Measurements from ENCODE around the gene MEI4. TPM values are rescaled to one million over a fixed set of nuclear protein-coding genes. Genes with fewer than 3 reads are reported as not detected.

MEI4 gene
- total RNA-seq, 1 donor from 2014 or later, result not detected

DNA sequence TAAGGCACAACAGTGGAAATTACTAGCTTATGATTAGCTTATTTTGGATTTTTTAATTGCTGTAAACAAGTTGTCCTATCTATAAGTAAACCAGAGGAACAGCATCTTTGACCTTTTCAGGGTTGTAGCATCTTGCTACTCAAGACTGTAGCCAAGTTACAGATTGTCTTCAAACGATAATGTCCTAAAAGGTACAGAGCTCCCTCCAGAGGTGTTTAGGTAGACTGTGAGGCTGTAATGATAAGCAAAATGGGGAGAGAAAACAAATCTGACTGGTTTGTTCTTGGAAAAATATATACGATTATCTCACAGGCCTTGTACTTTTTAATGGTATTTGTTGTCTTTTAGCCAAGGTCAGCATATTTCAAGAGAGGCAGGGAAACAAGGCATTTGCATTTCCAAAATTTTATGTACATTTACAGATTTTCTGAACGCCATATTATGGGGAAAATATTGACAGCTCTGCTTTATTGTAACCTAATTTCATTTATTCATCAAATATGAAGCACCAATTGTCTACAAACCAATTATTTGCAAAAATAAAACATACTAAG lies 273.4 kb downstream of the MEI4 start:
- Mint-ChIP-seq H3K27me3 (ENCODE audit: low read depth) (no peaks in the 10 kb centered on the region), H3K9me3 (peaks cover 7% of the 10 kb centered on the region), H3K36me3 (ENCODE audit: low read depth) (no peaks in the 10 kb centered on the region)

DNA sequence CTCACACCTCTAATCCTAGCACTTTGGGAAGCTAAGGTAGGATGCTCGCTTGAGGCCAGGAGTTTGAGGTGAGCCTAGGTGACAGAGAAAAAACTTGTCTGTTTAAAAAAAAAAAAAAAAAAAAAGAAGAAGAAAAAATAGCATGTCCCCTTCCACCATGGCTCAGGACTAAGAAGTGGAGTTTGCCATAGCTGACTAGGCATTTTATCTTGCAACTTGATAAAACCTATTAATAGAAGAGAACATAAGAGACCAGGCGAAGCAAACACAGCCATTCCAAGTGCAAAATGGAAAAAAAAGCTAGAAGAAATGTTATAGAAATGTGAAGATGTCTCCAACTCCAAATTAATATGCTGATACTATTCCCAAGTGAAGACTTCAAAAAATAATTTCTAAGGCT lies 277.5 kb downstream of the MEI4 start:
- Mint-ChIP-seq H3K4me1 (ENCODE audit: low read depth) (no peaks in the 10 kb centered on the region), H3K27me3 (ENCODE audit: low read depth) (no peaks in the 10 kb centered on the region), H3K27ac (no peak overlapping the region), H3K4me3 (ENCODE audit: low read depth) (no peak overlapping the region), H3K9me3 (peaks cover 13% of the 10 kb centered on the region), H3K36me3 (ENCODE audit: low read depth) (no peaks in the 10 kb centered on the region)
- intact Hi-C loops (cut with micrococcal nuclease), result no loop called here
- no peak for DNase-seq (ENCODE audit: low spot score)

More for the DNA sequence above, 273.4 kb downstream of the MEI4 start:
- no peak overlapping the region for H3K27ac Mint-ChIP-seq
- no peak overlapping the region for H3K4me3 Mint-ChIP-seq (ENCODE audit: low read depth)
- intact Hi-C loops (cut with micrococcal nuclease), result no loop called here
- no peaks in the 10 kb centered on the region for H3K4me1 Mint-ChIP-seq (ENCODE audit: low read depth)
- DNase-seq (ENCODE audit: low spot score), result no peak

DNA sequence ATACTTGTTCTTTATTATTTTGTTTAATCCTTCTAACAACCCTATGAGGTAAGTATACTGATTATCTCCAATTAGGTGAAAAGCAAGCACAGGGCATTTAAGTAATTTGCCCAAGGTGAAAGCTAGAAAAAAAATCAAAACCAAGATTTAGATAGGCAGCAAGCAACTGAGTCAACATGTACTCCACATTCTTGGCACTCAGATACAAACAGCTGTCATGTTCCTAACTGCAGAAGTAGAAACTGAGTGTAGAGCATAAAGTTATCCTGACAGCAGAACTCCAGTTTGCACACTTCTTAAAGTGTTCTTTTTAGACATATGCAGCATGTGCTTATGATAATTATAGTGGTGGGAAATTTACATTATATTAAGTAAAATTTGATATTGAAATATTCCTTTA lies 278.1 kb downstream of the MEI4 start:
- peaks cover 11% of the 10 kb centered on the region for H3K9me3 Mint-ChIP-seq
- intact Hi-C loops (cut with micrococcal nuclease), result no loop called here
- no peaks in the 10 kb centered on the region for H3K27me3 Mint-ChIP-seq (ENCODE audit: low read depth)
- no peaks in the 10 kb centered on the region for H3K36me3 Mint-ChIP-seq (ENCODE audit: low read depth)
- H3K4me3 Mint-ChIP-seq (ENCODE audit: low read depth), result no peak overlapping the region
- DNase-seq (ENCODE audit: low spot score), result no peak
- no peak overlapping the region for H3K27ac Mint-ChIP-seq
- no peaks in the 10 kb centered on the region for H3K4me1 Mint-ChIP-seq (ENCODE audit: low read depth)

DNA sequence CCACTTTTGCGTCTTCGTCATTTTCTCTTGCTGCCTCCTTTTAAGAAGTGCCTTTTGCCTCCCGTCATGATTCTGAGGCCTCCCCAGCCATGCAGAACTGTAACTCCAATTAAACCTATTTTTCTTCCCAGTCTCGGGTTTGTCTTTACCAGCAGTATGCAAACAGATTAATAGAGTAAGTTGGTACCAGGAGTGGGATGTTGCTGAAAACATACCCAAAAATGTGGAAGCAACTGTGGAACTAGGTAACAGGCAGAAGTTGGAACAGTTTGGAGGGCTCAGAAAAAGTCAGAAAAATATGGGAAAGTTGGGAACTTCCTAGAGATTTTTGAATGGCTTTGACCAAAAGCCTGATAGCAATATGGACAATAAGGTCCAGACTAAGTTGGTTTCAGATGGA lies 309.2 kb downstream of the MEI4 start:
- Mint-ChIP-seq H3K9me3 (peaks cover 46% of the 10 kb centered on the region), H3K4me3 (ENCODE audit: low read depth) (no peak overlapping the region), H3K27me3 (ENCODE audit: low read depth) (no peaks in the 10 kb centered on the region), H3K27ac (no peak overlapping the region), H3K4me1 (ENCODE audit: low read depth) (no peaks in the 10 kb centered on the region), H3K36me3 (ENCODE audit: low read depth) (no peaks in the 10 kb centered on the region)
- DNase-seq (ENCODE audit: low spot score), result no peak
- intact Hi-C loops (cut with micrococcal nuclease), result no loop called here

DNA sequence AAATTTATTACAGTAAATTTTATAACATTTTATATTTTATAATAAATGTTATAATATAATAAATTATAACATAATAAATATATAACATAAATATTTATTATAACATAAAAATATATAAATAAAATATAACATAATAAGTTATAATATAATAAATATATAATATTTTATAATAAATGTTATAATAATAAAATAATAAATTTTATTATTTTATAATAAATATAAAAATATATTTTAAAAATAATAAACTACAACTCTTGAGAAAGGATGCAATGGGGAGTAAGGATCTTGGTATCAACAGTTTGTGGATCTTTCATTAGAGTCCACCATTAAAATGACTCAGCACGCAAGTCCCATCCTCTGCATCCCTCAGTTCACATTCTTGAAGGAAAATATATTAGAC lies 312.6 kb downstream of the MEI4 start:
- H3K4me3 Mint-ChIP-seq (ENCODE audit: low read depth), result no peak overlapping the region
- DNase-seq (ENCODE audit: low spot score), result no peak
- no peaks in the 10 kb centered on the region for H3K27me3 Mint-ChIP-seq (ENCODE audit: low read depth)
- no peaks in the 10 kb centered on the region for H3K4me1 Mint-ChIP-seq (ENCODE audit: low read depth)
- no peaks in the 10 kb centered on the region for H3K36me3 Mint-ChIP-seq (ENCODE audit: low read depth)
- H3K9me3 Mint-ChIP-seq, result peaks cover 46% of the 10 kb centered on the region
- no peak overlapping the region for H3K27ac Mint-ChIP-seq
- intact Hi-C loops (cut with micrococcal nuclease), result no loop called here

DNA sequence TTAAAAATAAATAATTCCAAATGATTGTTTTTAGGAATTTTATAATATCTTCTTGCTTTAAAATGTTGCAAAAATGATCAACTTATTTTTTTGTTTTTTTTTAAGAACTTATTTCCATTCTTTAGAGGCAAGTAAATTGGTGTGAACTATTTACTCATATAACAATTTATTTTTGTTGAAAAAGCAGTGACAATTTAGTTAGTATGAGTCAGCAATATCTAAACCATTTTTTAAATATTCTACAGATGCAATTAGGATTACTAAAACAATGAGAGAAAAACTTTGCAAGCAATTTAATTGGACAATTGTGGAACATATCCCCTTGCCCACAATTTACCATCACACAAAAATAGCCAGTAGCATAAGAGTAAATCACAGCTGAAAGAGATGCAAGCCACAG lies 319.5 kb downstream of the MEI4 start:
- H3K27ac Mint-ChIP-seq, result no peak overlapping the region
- peaks cover 12% of the 10 kb centered on the region for H3K9me3 Mint-ChIP-seq
- intact Hi-C loops (cut with micrococcal nuclease), result no loop called here
- H3K4me1 Mint-ChIP-seq (ENCODE audit: low read depth), result no peaks in the 10 kb centered on the region
- no peaks in the 10 kb centered on the region for H3K36me3 Mint-ChIP-seq (ENCODE audit: low read depth)
- H3K4me3 Mint-ChIP-seq (ENCODE audit: low read depth), result no peak overlapping the region
- no peaks in the 10 kb centered on the region for H3K27me3 Mint-ChIP-seq (ENCODE audit: low read depth)
- DNase-seq (ENCODE audit: low spot score), result no peak

Other genes starting within 250 kb of the MEI4 start
- gene HTR1B, start 189.5 kb upstream of the MEI4 start, total RNA-seq, result not detected in 2 replicates